H9 (cell line): ENCODE measurements around the gene SOCS3. TPM values are rescaled to one million over a fixed set of nuclear protein-coding genes. Genes with fewer than 3 reads are reported as not detected.
A peak's percentile ranks its signal among the peaks of the same experiment; 100 is the strongest.

ENCODE experiments used
- DNase-seq: peaks from one replicate; pipeline ENCODE4 v3.0.0-alpha.2; 2017
- H2AFZ ChIP-seq: one replicate; pipeline ENCODE4 v1.6.1; 2013; ENCODE audit warnings: mild to moderate bottlenecking, low read length, control low read depth, moderate library complexity
- H2AK5ac ChIP-seq: 2 replicates; pipeline ENCODE4 v1.6.1; 2013; ENCODE audit warnings: low read length, control low read depth, mixed read lengths; ENCODE audit not compliant: insufficient read length
- H2BK120ac ChIP-seq: one replicate; pipeline ENCODE4 v1.6.1; 2013; ENCODE audit warnings: low read depth, mild to moderate bottlenecking, low read length, control low read depth, inconsistent platforms; ENCODE audit not compliant: poor library complexity, severe bottlenecking
- H2BK12ac ChIP-seq: 2 replicates; pipeline ENCODE4 v1.6.1; 2013; ENCODE audit warnings: low read length, control low read depth, mixed read lengths, low read depth; ENCODE audit not compliant: insufficient read length
- H2BK15ac ChIP-seq: 2 replicates; pipeline ENCODE4 v1.6.1; 2013; ENCODE audit warnings: low read depth, low read length, control low read depth
- H2BK20ac ChIP-seq: one replicate; pipeline ENCODE4 v1.6.1; 2013; ENCODE audit warnings: low read depth, mild to moderate bottlenecking, low read length, control low read depth, inconsistent platforms; ENCODE audit not compliant: poor library complexity, severe bottlenecking
- H2BK5ac ChIP-seq: 2 replicates; pipeline ENCODE4 v1.6.1; 2013; ENCODE audit warnings: low read length, control low read depth, mixed read lengths; ENCODE audit not compliant: insufficient read length
- H3K14ac ChIP-seq: 2 replicates; pipeline ENCODE4 v1.6.1; 2013; ENCODE audit warnings: low read length, control low read depth; ENCODE audit not compliant: insufficient read depth
- H3K18ac ChIP-seq: 2 replicates; pipeline ENCODE4 v1.6.1; 2013; ENCODE audit warnings: low read depth, mild to moderate bottlenecking, mixed read lengths, low read length, control low read depth; ENCODE audit not compliant: insufficient read length
- H3K23ac ChIP-seq: 2 replicates; pipeline ENCODE4 v1.6.1; 2013; ENCODE audit warnings: low read length, control low read depth, mixed read lengths, low read depth; ENCODE audit not compliant: insufficient read length
- H3K23me2 ChIP-seq: 2 replicates; pipeline ENCODE4 v1.6.1; 2013; ENCODE audit warnings: low read depth, mild to moderate bottlenecking, mixed read lengths, low read length, control low read depth; ENCODE audit not compliant: insufficient read length, poor library complexity, severe bottlenecking
- H3K27ac ChIP-seq: 2 replicates; pipeline ENCODE4 v1.5.1; 2013; ENCODE audit warnings: low read length, control low read depth, mixed read lengths, low read depth; ENCODE audit not compliant: insufficient read length
- H3K27me3 ChIP-seq: 2 replicates; pipeline ENCODE4 v1.6.1; 2013; ENCODE audit warnings: low read length, control low read depth, inconsistent platforms; ENCODE audit not compliant: insufficient read depth
- H3K4ac ChIP-seq: 2 replicates; pipeline ENCODE4 v1.6.1; 2013; ENCODE audit warnings: low read depth, mild to moderate bottlenecking, control low read depth, inconsistent platforms, low read length, moderate library complexity
- H3K4me1 ChIP-seq: 2 replicates; pipeline ENCODE4 v1.6.1; 2013; ENCODE audit warnings: low read length, control low read depth, inconsistent platforms; ENCODE audit not compliant: insufficient read depth
- H3K4me2 ChIP-seq: 2 replicates; pipeline ENCODE4 v1.6.1; 2013; ENCODE audit warnings: low read length, control low read depth, mixed read lengths; ENCODE audit not compliant: insufficient read length, insufficient read depth
- H3K56ac ChIP-seq: 2 replicates; pipeline ENCODE4 v1.6.1; 2013; ENCODE audit warnings: low read depth, mild to moderate bottlenecking, mixed read lengths, low read length, control low read depth; ENCODE audit not compliant: insufficient read length
- H3K79me1 ChIP-seq: 2 replicates; pipeline ENCODE4 v1.6.1; 2013; ENCODE audit warnings: low read depth, mild to moderate bottlenecking, moderate library complexity, low read length, control low read depth, inconsistent platforms; ENCODE audit not compliant: insufficient read depth, poor library complexity, severe bottlenecking
- H3K79me2 ChIP-seq: 2 replicates; pipeline ENCODE4 v1.6.1; 2013; ENCODE audit warnings: low read length, control low read depth, inconsistent platforms; ENCODE audit not compliant: insufficient read depth
- H3K9ac ChIP-seq: 2 replicates; pipeline ENCODE4 v1.6.1; 2013; ENCODE audit warnings: low read length, control low read depth, mixed read lengths; ENCODE audit not compliant: insufficient read length; ENCODE audit errors: extremely low read depth
- H3K9me3 ChIP-seq: one replicate; pipeline ENCODE4 v1.6.1; 2013; ENCODE audit warnings: low read depth, low read length, inconsistent platforms; ENCODE audit not compliant: control insufficient read depth
- H3T11ph ChIP-seq: one replicate; pipeline ENCODE4 v1.6.1; 2013; ENCODE audit warnings: mild to moderate bottlenecking, low read length, control low read depth, inconsistent platforms
- H4K20me1 ChIP-seq: one replicate; pipeline ENCODE4 v1.6.1; 2013; ENCODE audit not compliant: control insufficient read depth, insufficient read length, insufficient read depth
- H4K5ac ChIP-seq: 2 replicates; pipeline ENCODE4 v1.6.1; 2013; ENCODE audit warnings: low read depth, mild to moderate bottlenecking, mixed read lengths, low read length, control low read depth; ENCODE audit not compliant: insufficient read length
- H4K8ac ChIP-seq: replicated peaks from 2 replicates; pipeline ENCODE4 v1.6.1; 2013; ENCODE audit warnings: low read length, control low read depth, mixed read lengths, low read depth; ENCODE audit not compliant: insufficient read length
- H4K91ac ChIP-seq: 2 replicates; pipeline ENCODE4 v1.6.1; 2013; ENCODE audit warnings: low read depth, mild to moderate bottlenecking, moderate library complexity, mixed read lengths, low read length, control low read depth; ENCODE audit not compliant: insufficient read length
- H3K27ac Mint-ChIP-seq, 3 experiments: 2 replicates in 2 of 3; 3 replicates in 1 of 3; pipeline ENCODE4 v1.8.0; 2020 to 2021; ENCODE audit warnings: mixed read lengths in 3 of 3, mild to moderate bottlenecking in 1 of 3, moderate library complexity in 1 of 3
- H3K27me3 Mint-ChIP-seq: 2 replicates; pipeline ENCODE4 v1.8.0; 2021; ENCODE audit warnings: low read depth, mild to moderate bottlenecking, moderate library complexity, mixed read lengths
- H3K36me3 Mint-ChIP-seq, 3 experiments: 2 replicates in 2 of 3; 3 replicates in 1 of 3; pipeline ENCODE4 v1.8.0; 2020 to 2021; ENCODE audit warnings: low read depth in 3 of 3, mixed read lengths in 3 of 3; ENCODE audit not compliant: insufficient read depth in 1 of 3
- H3K4me1 Mint-ChIP-seq, 2 experiments: 2 replicates each; pipeline ENCODE4 v1.8.0; 2020; ENCODE audit warnings: mixed read lengths in 2 of 2
- H3K4me3 Mint-ChIP-seq, 2 experiments: 2 replicates in 1 of 2; 3 replicates in 1 of 2; pipeline ENCODE4 v1.8.0; 2020 to 2021; ENCODE audit warnings: mild to moderate bottlenecking in 2 of 2, mixed read lengths in 2 of 2, moderate library complexity in 1 of 2
- H3K9me3 Mint-ChIP-seq, 2 experiments: 2 replicates in 1 of 2; 3 replicates in 1 of 2; pipeline ENCODE4 v1.8.0; 2020; ENCODE audit warnings: mild to moderate bottlenecking in 2 of 2, mixed read lengths in 2 of 2, moderate library complexity in 1 of 2
- WGBS: extraction: QIAGEN DNeasy Blood & Tissue Kit; methylation state at CpG from one replicate; pipeline ENCODE4 v1.1.7; 2013; ENCODE audit warnings: missing lambda C conversion rate, low lambda C conversion rate, mixed read lengths; ENCODE audit not compliant: insufficient read length; ENCODE audit errors: extremely low coverage; 5-methylcytosine and 5-hydroxymethylcytosine counted together
- total RNA-seq: library from RNA; stranded (reverse); gene quantifications from 2 replicates; pipeline ENCODE4 v1.2.1, GENCODE V29; 2021
- TF ChIP-seq, protein P1 (sequence below): fragments of 200-600 bp; sonication (generic); conservative IDR thresholded peaks from 3 replicates; pipeline ENCODE4 v1.8.0; 2021; ENCODE audit warnings: antibody characterized with exemption, mild to moderate bottlenecking

Gene SOCS3
- total RNA-seq, 1 experiment from 2014 or later: 9.5 TPM

DNA sequence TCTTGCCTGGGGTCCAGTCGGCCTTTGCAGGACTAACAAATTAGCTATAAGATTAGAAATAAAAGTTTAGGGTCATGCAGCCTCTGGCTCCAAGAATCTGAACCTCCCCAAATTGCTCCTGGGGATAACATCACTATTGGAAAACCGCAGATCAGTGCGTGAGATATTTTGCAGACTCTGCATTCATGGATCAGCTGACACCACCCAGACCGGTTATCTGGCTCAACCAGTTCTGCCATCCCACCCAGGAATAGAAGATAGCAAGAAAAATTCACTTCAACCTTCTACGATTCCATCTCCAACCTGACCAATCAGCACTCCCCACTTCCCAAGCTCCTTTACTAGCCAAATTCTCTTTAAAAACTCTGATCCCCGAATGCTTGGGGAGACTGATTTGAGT, 14.3 kb upstream of the SOCS3 start:
- Histone ChIP-seq H3K79me2 (peaks cover 4% of the 10 kb centered on the region; the same call in 1 of the 2 replicates), H2BK15ac (no peak overlapping the region), H2BK12ac (no peak overlapping the region), H2BK120ac (no peak overlapping the region), H3K14ac (no peak overlapping the region), H3K18ac (no peak overlapping the region), H3K9me3 (no peaks in the 10 kb centered on the region), H4K5ac (no peak overlapping the region), H3K4me1 (peaks cover 6% of the 10 kb centered on the region; the same call in 1 of the 2 replicates), H2AFZ (no peak overlapping the region), H4K91ac (no peak overlapping the region), H4K20me1 (no peaks in the 10 kb centered on the region), H3K4ac (no peak overlapping the region), H4K8ac (no peak overlapping the region), H3K4me2 (no peak overlapping the region), H2BK5ac (no peak overlapping the region), H3K56ac (no peak overlapping the region), H3K27me3 (no peaks in the 10 kb centered on the region), H3K23ac (no peak overlapping the region), H3K27ac (no peak overlapping the region), H2AK5ac (no peak overlapping the region), H3K23me2 (peaks cover 7% of the 10 kb centered on the region), H3T11ph (no peak overlapping the region), H3K79me1 (no peaks in the 10 kb centered on the region), H3K9ac (no peak overlapping the region), H2BK20ac (no peak overlapping the region)
- Mint-ChIP-seq H3K9me3 (no peaks in the 10 kb centered on the region), H3K4me3 (peak overlapping the region; percentile 42 to 45; a peak in 4 of 5 replicates), H3K27ac (peak overlapping the region; percentile 96 to 100 (median 99)), H3K4me1 (peaks cover 61% of the 10 kb centered on the region in 2 experiments), H3K36me3 (no peaks in the 10 kb centered on the region), H3K27me3 (no peaks in the 10 kb centered on the region)
- no peak for DNase-seq
- TF ChIP-seq, protein P1, sequence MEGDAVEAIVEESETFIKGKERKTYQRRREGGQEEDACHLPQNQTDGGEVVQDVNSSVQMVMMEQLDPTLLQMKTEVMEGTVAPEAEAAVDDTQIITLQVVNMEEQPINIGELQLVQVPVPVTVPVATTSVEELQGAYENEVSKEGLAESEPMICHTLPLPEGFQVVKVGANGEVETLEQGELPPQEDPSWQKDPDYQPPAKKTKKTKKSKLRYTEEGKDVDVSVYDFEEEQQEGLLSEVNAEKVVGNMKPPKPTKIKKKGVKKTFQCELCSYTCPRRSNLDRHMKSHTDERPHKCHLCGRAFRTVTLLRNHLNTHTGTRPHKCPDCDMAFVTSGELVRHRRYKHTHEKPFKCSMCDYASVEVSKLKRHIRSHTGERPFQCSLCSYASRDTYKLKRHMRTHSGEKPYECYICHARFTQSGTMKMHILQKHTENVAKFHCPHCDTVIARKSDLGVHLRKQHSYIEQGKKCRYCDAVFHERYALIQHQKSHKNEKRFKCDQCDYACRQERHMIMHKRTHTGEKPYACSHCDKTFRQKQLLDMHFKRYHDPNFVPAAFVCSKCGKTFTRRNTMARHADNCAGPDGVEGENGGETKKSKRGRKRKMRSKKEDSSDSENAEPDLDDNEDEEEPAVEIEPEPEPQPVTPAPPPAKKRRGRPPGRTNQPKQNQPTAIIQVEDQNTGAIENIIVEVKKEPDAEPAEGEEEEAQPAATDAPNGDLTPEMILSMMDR: no peak
- WGBS: no CpG with 5 or more reads among the region's 6 CpGs
